Keratinocyte (primary cell): Measurements from ENCODE around the gene KRTAP4-7.

Experiments
- CTCF ChIP-seq, 3 experiments: IDR thresholded peaks in 1 of 3; conservative IDR thresholded peaks in 1 of 3; optimal IDR thresholded peaks in 1 of 3; 2 replicates in 2 of 3; 3 replicates in 1 of 3; pipeline versions ENCODE3 to v1.5.1; 2011; ENCODE audit warnings: low read length in 3 of 3, mild to moderate bottlenecking in 3 of 3, moderate library complexity in 2 of 3, control low read depth in 1 of 3, inconsistent platforms in 1 of 3; ENCODE audit not compliant: insufficient read depth in 2 of 3; ENCODE audit errors: extremely low read depth in 1 of 3
- EZH2 ChIP-seq: IDR thresholded peaks from one replicate; pipeline ENCODE4 v1.6.1; 2012; ENCODE audit warnings: inconsistent platforms, mild to moderate bottlenecking, low read length, moderate library complexity

DNA sequence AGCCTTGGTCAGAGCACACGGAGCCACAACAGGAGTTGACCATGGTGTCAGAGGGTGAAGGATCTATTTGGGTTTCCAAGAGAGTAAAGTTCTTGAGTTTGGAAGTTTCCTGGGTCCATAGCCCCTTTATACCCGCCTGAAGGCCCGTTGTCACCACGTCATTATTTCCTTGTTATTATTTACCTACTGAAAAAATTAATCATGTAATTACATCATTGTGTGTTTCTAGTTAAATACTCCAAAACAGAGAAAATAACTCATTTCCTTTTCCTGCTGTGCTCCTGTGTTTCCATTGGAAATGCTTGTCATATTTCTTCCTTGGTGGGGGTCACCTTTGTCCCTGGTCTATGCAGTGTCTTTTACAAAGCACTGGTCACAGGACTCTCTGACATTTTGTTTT lies 14.1 kb downstream of the KRTAP4-7 start, which contains the start of gene KRTAP4-8:
- TF ChIP-seq CTCF (optimal IDR thresholded peaks at IDR 0.05 in 1 of 3, IDR thresholded peaks at IDR 0.05 in 1 of 3, conservative IDR thresholded peaks at IDR 0.05 in 1 of 3; ENCODE audit: extremely low read depth in 1 of 3, insufficient read depth in 2 of 3, low read length in 3 of 3), result no peak
- TF ChIP-seq EZH2, result no peak
